ENCODE data around the gene KCNQ1. TPM values are rescaled to one million over a fixed set of nuclear protein-coding genes. Genes with fewer than 3 reads are reported as not detected.

The KCNQ1 gene
- total and polyA plus RNA-seq, 2 experiments from 2014 or later, result not detected

GRCh38 chr11:2704896-2705606 lies 260.2 kb downstream of the KCNQ1 start:
- no peak overlapping the region for H2AFZ ChIP-seq
- peaks cover 25% of the 10 kb centered on the region for H3K27me3 ChIP-seq (replicated peaks; ENCODE audit: insufficient read depth)
- TF ChIP-seq EZH2phosphoT487 (IDR thresholded peaks at IDR 0.05; ENCODE audit: insufficient read depth, low read depth) (no peak), EZH2 (IDR thresholded peaks at IDR 0.05; ENCODE audit: insufficient read depth, poor library complexity, severe bottlenecking) (no peak)
- no peak overlapping the region for H3K4me2 ChIP-seq (ENCODE audit: unreplicated experiment)
- H3K9me3 ChIP-seq (ENCODE audit: low read depth), result no peaks in the 10 kb centered on the region
- no peak overlapping the region for H3K9ac ChIP-seq
- H3K79me2 ChIP-seq (ENCODE audit: insufficient read depth), result no peaks in the 10 kb centered on the region
- 0 out of 2 replicates have a peak, but pooled peaks cover 4% of the 10 kb centered on the region for H3K4me1 ChIP-seq (ENCODE audit: insufficient read depth)
- DNase-seq, result no peak
- in situ Hi-C loops (cut with MboI), result no loop called here
- 66 to 69% methylated on average over 14 of the region's 14 CpGs for WGBS, 2 experiments (ENCODE audit: low coverage in 1 of 2, low lambda C conversion rate in 2 of 2, missing lambda C conversion rate in 2 of 2)
- H3K36me3 ChIP-seq (ENCODE audit: low read depth), result no peaks in the 10 kb centered on the region
- H3K4me3 ChIP-seq, result no peak overlapping the region
- no peaks in the 10 kb centered on the region for H3K9me2 ChIP-seq (ENCODE audit: insufficient read depth)
- H3K27ac ChIP-seq, result no peak overlapping the region
- no peaks in the 10 kb centered on the region for H4K20me1 ChIP-seq (ENCODE audit: insufficient read depth)
- no peaks in the 10 kb centered on the region for H3F3A ChIP-seq (ENCODE audit: insufficient read depth)

- Histone ChIP-seq H3K9me2 (ENCODE audit: insufficient read depth) (no peaks in the 10 kb centered on the region), H4K20me1 (ENCODE audit: insufficient read depth) (no peaks in the 10 kb centered on the region), H3K9me3 (ENCODE audit: low read depth) (no peaks in the 10 kb centered on the region), H2AFZ (no peak overlapping the region), H3K79me2 (ENCODE audit: insufficient read depth) (no peaks in the 10 kb centered on the region), H3F3A (ENCODE audit: insufficient read depth) (no peaks in the 10 kb centered on the region), H3K27ac (no peak overlapping the region), H3K9ac (no peak overlapping the region), H3K4me3 (no peak overlapping the region), H3K36me3 (ENCODE audit: low read depth) (no peaks in the 10 kb centered on the region), H3K4me2 (ENCODE audit: unreplicated experiment) (no peak overlapping the region), H3K4me1 (ENCODE audit: insufficient read depth) (no peaks in the 10 kb centered on the region), H3K27me3 (replicated peaks; ENCODE audit: insufficient read depth) (peaks cover 37% of the 10 kb centered on the region)
- no peak for DNase-seq
- TF ChIP-seq EZH2 (IDR thresholded peaks at IDR 0.05; ENCODE audit: insufficient read depth, poor library complexity, severe bottlenecking) (no peak), EZH2phosphoT487 (IDR thresholded peaks at IDR 0.05; ENCODE audit: insufficient read depth, low read depth) (no peak)
- in situ Hi-C loops (cut with MboI), result no loop called here
- WGBS, 2 experiments (ENCODE audit: low coverage in 1 of 2, low lambda C conversion rate in 2 of 2, missing lambda C conversion rate in 2 of 2), result 45 to 70% methylated on average over 1 of the region's 1 CpG
These were observed 261.5 kb downstream of the KCNQ1 start for GRCh38 chr11:2706321-2706720.

- Histone ChIP-seq H4K20me1 (ENCODE audit: insufficient read depth) (no peaks in the 10 kb centered on the region), H2AFZ (no peak overlapping the region), H3K4me3 (no peak overlapping the region), H3K27me3 (replicated peaks; ENCODE audit: insufficient read depth) (peaks cover 48% of the 10 kb centered on the region), H3K27ac (no peak overlapping the region), H3K36me3 (ENCODE audit: low read depth) (no peaks in the 10 kb centered on the region), H3K79me2 (ENCODE audit: insufficient read depth) (no peaks in the 10 kb centered on the region), H3K4me1 (ENCODE audit: insufficient read depth) (no peaks in the 10 kb centered on the region), H3K4me2 (ENCODE audit: unreplicated experiment) (no peak overlapping the region), H3K9me3 (ENCODE audit: low read depth) (no peaks in the 10 kb centered on the region), H3F3A (ENCODE audit: insufficient read depth) (no peaks in the 10 kb centered on the region), H3K9ac (no peak overlapping the region), H3K9me2 (ENCODE audit: insufficient read depth) (no peaks in the 10 kb centered on the region)
- in situ Hi-C loops (cut with MboI), result no loop called here
- no peak for TF ChIP-seq EZH2phosphoT487 (IDR thresholded peaks at IDR 0.05; ENCODE audit: insufficient read depth, low read depth)
- TF ChIP-seq EZH2 (IDR thresholded peaks at IDR 0.05; ENCODE audit: insufficient read depth, poor library complexity, severe bottlenecking), result no peak
- 65 to 72% methylated on average over 5 to 7 of the region's 7 CpGs for WGBS, 2 experiments (ENCODE audit: low coverage in 1 of 2, low lambda C conversion rate in 2 of 2, missing lambda C conversion rate in 2 of 2)
- no peak for DNase-seq
These were observed 262.9 kb downstream of the KCNQ1 start for GRCh38 chr11:2707736-2708135.

GRCh38 chr11:2708151-2708581 lies 263.4 kb downstream of the KCNQ1 start:
- Histone ChIP-seq H3F3A (ENCODE audit: insufficient read depth) (no peaks in the 10 kb centered on the region), H3K4me2 (ENCODE audit: unreplicated experiment) (no peak overlapping the region), H3K9ac (no peak overlapping the region), H3K27ac (no peak overlapping the region), H3K9me2 (ENCODE audit: insufficient read depth) (no peaks in the 10 kb centered on the region), H3K79me2 (ENCODE audit: insufficient read depth) (no peaks in the 10 kb centered on the region), H4K20me1 (ENCODE audit: insufficient read depth) (no peaks in the 10 kb centered on the region), H3K27me3 (replicated peaks; ENCODE audit: insufficient read depth) (peaks cover 48% of the 10 kb centered on the region), H3K4me3 (no peak overlapping the region), H2AFZ (no peak overlapping the region), H3K36me3 (ENCODE audit: low read depth) (no peaks in the 10 kb centered on the region), H3K4me1 (ENCODE audit: insufficient read depth) (no peaks in the 10 kb centered on the region), H3K9me3 (ENCODE audit: low read depth) (no peaks in the 10 kb centered on the region)
- DNase-seq, result peak; percentile 29
- WGBS, 2 experiments (ENCODE audit: low coverage in 1 of 2, low lambda C conversion rate in 2 of 2, missing lambda C conversion rate in 2 of 2), result 18 to 19% methylated on average over 11 of the region's 11 CpGs
- in situ Hi-C loops (cut with MboI), result no loop called here
- TF ChIP-seq EZH2phosphoT487 (IDR thresholded peaks at IDR 0.05; ENCODE audit: insufficient read depth, low read depth) (no peak), EZH2 (IDR thresholded peaks at IDR 0.05; ENCODE audit: insufficient read depth, poor library complexity, severe bottlenecking) (no peak)
